Kidney tubule cell (primary cell): Measurements from ENCODE around the gene DEDD2.

ENCODE experiments used
- DNase-seq: peaks from one replicate; pipeline ENCODE4 v3.0.0-alpha.2; 2018; ENCODE audit warnings: low spot score

DEDD2 gene

DNA sequence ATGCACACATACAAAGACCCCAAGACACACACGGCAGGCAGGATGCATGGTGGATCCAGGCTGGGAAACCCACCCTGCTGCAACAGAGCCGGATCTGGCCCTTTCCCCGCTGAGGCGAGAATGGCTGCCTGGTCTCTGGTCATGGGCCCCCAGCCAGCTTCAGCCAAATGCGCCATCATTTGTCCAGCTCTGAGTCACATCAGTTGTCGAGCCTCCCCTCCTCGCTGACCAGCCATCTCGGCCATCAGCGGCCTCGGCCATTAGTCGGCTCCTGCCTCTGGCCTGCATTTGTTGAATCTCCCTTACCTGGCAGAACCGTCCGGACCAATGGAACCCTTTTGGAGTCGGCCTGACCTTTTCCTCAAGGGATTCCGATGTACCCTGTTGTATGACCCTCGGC lies 46.8 kb downstream of the DEDD2 start:
- no peak for DNase-seq

DNA sequence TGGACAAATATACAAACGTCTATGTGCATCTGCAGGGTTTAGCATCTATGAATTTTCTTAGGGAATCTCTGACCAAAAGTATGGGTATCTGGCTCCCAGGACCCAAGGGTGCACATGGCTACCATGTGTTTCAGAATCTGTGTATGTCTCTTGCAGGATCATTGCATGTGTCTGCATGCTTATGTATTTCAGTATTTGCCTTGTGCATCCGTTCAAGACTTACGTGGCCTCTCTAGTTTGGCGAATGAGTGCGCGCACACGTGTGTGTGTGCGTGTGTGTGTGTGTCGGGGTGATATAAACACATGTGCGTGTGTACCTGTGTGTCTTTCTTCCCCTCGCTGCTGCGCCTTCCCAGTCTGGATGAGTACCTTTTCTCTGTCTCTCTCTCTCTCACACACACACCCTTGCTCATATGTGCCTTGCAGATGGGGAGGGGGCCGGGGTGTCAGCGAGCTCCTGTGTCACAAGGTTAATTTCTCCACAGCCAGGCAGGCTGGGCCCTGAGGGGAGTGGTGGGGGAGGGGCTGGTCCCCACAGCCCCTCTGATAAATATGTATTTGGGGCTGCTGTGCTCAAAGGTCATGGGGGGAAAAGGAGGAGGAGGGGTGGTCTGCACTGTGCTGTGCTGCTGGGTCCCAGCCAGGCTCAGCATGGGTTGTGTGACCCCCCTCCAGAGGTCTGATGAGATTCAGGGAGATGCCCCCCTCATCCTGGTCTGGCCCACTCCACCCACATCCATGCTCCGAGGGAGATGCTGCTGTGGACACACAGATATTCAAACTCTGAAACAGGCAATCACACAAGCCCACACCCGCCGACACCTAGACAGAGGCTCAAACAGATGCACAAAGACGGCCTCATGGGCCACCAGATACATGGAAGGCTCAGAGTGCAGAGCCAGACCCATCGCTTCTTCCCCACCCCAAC lies 47.7 kb downstream of the DEDD2 start:
- DNase-seq: no peak

DNA sequence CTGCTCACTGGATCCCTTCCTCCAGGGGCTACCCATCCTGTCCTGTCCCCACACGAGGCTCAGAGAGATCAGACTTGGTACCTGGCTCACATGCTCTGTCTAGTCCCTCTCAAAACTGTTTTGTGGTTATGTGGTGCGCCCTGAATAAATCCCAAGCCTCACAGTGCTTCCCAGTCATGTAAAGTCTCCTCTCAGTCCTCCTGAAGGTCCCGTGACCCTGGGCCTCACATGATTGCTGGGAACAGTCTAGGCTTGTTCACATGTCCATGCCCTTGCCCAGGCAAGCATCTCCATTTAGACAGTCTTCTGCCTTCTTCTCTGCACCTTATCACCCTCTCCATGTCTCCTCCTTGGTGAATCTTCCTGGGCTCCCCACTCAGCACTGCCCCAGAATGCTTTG lies 49.3 kb downstream of the DEDD2 start:
- DNase-seq: no peak

DNA sequence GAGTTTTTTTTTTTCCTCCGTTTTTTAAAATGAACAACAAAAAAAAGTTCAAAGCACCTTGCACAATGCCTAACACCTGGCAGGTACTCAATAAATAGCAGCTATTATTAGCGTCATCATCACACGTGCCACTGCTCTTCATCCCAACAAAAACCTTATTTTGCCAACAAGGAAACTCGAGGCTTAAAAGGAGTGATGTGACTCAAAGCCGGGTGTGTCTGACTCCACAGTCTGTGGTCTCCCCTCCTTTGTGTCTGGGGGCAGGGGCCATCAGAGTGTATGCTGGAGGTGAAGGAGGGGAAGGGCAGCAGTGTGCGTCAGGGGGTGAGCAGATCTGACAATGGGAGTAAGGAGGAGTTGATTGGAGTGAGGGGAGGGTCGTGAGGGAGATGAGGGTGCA lies 51.2 kb downstream of the DEDD2 start:
- peak; percentile 29 for DNase-seq

DNA sequence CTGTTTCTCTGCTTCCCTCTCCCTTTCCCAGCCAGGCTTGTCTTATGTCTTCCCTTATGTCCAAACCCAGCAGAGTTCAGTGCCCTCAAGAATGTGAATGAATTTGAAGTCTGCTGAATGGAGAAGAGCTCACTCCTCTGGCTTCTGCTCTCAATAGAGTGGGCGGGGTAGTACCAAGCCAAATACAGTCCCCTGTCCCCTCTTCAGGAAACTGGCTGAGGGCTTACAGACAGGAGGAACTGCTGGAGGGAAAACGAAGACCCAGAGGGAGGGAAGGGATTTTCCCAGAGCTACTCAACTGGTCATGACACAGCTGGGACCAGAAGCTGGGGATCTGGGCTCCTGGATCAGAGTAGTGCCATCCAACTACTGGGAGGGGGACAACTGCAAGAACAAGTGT lies 52.3 kb downstream of the DEDD2 start:
- DNase-seq: peak; percentile 12

DNA sequence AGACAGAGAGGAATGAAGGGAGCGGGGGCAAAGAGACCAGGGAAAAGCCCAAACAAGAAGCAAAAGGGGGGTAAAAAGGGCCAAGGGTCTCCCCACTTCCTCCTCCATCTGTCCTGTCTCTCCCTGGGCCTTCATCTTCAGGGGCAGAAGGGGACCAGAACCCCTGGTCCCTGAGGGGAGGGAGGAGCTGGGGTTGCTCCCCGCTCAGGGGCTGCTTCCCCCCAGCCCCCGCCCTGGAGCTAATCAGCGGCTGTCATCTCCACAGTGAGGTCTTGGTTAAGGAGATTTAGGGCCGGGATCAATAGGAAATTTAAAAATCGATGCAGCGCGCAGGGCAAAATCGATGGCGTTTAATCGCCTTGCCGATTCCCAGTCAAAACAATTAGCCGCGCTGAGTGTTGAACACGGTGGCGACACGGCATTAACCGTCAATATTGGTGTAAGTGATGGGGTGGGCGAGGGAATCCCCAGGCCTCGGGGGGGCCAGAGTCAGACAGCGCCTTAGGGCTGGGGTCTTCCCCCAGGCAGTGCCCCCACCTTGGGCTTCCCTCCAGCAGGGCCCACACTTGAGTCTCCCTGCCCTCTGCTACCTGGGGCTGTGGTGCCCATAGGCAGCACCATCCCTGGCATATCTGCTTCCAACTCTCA lies 55.7 kb downstream of the DEDD2 start:
- no peak for DNase-seq

DNA sequence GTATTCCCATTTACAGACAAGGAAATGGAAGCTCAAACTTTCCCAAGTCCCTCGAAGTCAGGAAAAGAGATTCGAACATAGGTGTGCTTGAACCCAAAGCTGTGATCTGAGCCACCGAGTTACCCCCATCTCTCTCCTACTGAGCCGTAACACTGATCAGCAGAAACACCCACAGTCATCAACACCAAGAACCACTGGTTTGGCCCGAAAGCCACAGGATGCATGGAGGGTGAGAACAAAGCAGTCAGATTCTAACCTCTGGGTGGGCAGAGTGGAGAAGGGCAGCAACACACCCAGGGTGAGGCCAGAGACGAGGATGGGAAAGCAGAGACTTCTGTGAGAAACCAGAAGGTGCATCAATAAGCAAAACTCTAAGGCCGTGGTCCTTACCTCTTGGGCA lies 57.5 kb downstream of the DEDD2 start:
- no peak for DNase-seq

DNA sequence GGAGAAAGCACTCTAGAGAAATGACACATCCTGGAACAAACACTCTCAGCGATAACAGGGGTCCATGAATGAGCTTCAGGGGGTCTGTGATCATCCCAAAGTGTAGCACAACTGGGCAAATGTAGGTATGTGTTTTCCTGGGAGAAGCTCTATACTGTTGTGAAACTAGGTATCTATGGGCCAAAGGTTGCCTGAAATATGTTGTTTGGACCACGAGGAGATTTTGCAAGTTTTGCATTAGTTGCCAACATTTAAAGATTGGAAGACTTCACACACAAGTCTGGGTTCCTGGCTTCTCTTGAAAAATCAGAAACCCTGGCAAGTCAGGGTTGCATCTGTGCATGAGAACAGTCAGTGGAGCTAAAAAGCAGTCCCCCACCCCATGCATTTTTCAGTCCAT lies 58.6 kb downstream of the DEDD2 start:
- no peak for DNase-seq

DNA sequence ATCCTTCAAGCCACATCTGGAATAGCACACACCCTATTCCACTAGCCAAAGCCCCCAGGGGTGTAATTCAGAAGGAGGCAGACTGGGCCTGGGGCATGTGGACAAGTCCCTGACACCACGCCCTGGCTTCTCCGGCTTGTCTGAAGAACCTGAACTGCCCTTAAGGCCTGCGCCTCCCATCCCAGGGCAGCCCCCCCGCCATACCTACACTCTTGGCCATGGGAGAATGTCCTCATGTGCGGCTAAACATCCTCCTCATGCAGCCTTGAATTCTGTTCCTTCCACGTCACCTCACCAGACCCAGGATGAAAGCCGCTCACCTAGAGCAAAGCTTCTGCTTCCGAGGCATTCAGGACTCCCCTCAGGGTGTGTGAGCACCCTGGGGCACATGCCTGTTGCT lies 60.9 kb downstream of the DEDD2 start:
- no peak for DNase-seq

DNA sequence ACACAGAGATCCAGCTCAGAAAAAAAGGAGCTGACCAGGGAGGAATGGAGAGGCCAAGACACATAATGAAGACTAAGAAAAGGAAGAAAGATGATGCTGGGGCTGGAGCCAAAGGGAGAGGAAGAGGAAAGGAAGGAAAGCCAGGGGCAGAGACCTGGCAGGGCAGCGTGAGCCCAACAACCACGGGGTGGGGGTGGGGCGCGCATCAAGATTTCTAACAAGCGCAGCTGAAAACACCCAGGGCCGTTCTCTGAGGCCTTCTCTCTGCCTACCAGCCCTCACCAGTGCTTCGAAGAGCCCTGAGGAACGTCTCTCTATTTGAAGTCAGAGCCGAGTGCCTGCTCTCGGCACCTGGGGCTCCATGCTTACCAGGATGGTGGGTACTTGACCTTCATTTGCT lies 61.7 kb downstream of the DEDD2 start:
- DNase-seq: no peak

DNA sequence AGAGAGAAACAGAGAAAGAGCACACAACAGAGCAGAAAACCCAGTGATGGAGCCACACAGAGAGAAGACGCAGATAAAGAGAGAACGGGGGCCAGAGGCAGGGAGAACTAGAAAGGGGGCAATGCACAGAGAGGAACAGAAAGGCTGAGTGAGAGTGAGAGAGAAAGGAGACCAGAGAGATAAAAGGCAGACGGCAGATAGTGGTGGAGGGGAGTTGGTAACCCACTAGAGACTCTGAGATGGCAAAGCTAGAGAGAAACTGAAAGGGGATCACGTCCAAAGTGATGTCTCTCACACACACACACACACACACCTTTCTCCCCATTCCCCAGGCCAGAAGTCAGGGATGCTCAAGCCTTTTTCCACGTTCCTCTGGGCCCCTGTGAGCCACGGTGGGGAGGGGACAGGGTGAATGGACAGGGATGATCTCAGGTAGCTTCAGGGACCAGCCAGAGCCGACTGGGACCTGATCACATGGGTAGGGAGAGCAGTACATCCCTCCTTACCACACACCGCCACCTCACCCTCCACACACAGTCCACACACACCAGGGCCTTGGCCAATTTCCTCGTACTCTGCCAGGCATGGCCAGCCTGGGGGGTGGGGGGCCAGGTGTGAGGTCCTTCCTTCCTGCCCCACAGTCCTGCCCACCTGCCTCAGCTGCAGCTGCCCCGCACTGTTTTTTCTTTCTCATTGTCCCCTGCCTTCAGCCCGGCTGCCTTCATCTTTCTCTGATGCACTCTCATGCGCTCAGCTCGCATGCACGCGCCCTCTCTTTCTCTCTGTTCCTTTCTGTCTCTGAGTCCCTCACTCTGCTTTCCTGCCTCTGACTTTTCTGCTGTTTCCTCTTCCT lies 62.8 kb downstream of the DEDD2 start:
- DNase-seq: no peak

DNA sequence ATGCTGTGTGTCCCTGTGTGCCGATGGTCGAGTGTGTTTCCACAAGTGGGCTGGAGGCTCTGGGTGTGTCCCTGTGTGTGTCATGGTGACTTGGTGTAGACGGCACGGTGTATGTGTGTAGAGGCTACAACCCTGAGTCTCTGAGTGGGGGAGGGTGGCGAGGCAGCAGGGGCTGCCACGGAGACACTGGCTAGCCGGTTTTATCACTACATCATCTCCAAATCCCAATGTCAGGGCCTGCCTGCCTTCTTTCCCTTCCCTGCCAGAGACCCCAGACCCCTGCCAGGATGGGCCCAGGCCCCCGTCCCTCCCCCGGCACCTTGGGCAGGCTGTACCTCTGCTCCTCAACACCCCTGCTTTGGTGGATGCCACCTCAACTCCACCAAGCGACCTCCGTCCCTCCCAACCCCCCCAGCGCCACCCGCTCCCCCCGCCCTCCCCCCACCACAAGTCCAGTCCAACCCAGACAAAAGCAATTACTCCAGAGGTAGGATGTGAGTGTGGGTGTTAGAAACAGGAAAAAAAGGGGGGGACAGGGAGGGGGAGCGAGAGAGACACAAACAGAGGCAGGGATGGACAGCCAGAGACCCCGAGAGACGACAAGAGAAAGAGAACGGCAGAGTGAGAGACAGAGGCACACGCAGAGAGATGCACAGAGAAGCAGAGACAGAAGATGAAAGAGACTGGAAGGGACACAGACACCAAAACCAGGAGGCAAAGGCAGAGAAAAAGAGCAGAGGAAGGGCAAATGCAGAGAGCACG lies 63.6 kb downstream of the DEDD2 start:
- no peak for DNase-seq

DNA sequence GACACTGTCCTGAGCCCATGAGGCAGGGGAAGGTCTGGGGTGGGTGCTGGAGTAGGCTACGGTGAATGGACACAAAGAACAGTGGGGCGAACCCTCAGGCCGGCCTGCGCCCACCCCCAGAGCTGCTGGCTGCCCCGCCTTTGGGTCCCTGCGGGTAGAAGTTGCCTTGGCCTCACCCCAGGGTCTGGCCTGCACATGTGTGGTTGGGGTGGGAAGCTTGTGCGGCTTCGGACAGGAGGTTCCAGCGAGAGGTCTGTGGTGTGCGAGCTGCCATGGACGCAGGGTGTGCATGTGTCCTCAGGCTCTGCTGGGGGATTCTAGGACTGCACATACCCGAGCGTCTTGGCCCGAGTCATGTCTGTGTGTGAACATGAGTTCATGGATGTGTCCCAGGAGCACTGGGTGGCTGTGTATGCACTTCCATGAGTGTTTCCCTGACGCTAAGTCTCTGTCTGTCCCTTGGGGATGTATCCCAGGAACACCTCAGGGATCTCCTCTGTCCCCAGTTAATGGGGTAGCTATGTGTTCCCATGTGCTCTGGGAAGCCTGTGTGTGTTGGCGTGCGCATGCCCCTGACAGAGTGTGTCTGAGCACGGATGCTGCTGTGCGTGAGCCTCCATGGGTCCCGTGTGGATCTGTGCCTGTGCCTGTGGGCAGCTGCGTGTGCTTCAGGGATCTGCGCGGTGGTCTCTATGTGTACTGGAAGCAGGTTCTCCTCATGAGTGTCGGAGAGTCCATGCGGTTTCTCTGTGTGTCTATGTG lies 64.4 kb downstream of the DEDD2 start:
- no peak for DNase-seq

DNA sequence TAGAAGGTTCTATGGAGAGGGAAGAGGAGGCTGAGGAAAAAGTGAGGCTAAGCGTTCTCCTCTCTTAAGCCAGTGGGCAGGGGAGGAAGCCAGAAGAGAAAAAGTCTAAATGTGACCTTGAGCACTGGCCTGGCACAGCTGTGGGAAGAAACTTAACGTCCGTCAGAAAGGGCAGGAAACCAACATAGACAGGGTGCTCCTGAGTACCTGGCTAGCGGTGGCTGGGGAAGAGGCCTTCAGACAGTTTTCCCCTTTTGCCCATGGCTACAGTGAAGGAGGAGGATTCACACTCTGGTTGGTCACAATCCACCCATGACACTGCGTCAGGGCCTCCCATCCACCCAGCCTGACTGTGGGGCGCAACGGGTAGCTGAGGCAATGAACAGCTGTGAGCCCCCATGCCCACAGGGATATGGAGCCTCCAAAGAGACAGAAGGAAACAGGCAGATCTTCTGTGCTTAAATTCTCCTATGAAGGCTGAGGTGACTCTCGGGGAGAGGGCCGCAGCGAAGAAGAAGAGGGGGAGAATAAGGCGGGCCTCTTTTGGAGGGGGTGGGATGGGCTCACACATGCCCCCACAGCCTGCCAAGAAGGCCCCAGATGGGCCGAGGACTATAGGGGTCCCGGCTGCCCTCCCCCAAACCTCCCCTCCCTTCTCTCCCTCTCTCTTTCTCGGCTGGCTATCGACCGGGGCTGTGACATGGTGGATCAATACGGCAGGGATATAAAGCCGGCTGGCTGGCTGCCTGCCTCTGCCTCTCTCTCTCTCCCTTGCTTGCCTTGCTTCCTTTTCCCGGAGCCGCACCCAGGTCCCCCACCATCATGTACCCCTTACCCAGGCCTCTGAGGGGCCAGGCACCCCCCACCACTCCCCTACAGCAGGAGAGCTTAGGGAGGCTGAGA lies 65.4 kb downstream of the DEDD2 start:
- no peak for DNase-seq

DNA sequence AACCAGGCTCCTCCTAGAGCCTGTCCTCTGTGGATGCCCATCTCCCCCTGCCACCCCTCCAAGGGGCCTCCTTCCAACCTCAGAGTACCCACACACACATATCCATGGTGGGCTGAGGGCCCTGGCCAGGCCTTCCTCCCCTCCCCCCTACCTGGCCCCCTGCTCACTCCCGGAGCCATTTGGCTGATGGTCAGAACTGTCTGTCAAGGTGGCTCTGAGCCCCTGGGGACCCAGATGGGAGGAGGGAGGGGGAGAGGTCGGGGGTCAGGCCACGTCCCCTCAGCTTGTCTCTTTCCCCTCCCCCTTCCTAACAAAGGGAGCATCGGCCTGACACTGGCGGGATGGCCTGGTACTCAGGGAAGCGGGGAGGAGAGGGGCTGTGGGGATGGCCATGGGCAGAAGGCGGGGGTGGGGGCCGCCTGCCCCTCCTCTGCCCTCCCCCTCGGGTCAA lies 66.5 kb downstream of the DEDD2 start:
- no peak for DNase-seq

DNA sequence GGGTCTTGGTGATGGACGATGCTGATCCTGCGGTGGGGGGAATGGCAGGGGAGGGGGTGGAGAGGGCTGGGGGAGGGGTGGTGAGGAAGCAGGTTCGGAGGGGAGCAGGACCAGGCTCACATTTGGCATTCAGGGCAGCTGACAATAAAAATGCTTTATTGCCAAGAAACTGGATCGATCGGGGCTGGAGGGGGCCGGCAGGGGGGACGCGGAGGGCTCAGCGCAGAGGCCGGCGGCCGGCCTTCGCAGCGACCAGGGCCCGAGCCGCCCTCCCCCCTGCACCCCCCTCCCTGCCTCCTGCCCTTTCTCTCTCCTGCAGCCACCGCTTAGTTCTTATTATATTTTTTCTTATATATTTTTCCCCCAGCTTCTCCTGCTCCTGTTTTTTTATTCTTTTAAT lies 67.1 kb downstream of the DEDD2 start:
- DNase-seq: no peak

DNA sequence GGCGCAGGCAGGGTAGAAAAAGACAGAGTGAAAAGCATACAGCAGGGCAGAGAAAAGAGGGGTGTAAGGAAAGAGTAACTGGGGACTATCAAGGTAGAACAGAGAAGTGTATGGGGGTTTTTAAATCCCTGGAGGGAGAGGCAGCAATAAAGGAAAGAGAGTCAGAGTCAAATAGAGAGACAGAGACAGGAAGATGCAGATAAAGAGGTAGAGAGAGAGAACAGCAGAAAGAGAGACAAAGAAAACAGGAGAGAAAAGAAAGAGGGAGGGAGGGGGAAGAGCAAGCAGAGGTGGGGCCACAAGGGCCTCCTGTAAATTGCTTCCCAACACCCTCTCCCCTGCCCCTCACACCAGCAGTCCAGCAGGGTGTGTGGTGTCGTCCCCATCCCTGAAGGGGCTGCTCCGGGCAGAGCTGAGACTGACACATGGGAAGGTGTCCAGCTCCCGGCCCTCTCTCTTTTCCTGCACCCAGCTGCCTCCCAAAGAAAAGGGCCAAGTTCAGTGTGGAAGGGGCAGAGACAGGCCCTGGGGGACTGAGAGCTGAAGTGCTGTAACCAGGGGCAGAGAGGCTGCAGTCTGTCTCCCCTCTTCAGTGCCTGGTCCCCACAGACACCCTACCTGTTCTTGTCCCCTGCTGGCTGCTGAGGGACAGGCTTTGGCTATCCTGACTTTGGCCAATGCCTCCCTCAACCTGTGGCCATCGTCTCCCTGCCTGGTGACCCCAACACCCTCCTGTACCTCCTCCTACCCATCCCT lies 67.9 kb downstream of the DEDD2 start:
- no peak for DNase-seq
